PFSK-1 (cell line): Measurements from ENCODE around the gene TCF20.

Experiments used
- POLR2AphosphoS5 ChIP-seq: IDR thresholded peaks from 2 replicates; pipeline ENCODE4 v1.6.1; 2012; ENCODE audit warnings: low read depth, mild to moderate bottlenecking, control low read depth, low read length, moderate library complexity
- REST ChIP-seq, 2 experiments: IDR thresholded peaks; 2 replicates each; pipeline versions ENCODE4 v1.6.1 to v1.8.0; 2011 to 2012; ENCODE audit warnings: low read depth in 2 of 2, low read length in 2 of 2, control low read depth in 1 of 2, inconsistent platforms in 1 of 2, mild to moderate bottlenecking in 1 of 2, moderate library complexity in 1 of 2; ENCODE audit not compliant: insufficient read depth in 1 of 2
- SIN3A ChIP-seq: IDR thresholded peaks from 2 replicates; pipeline ENCODE4 v1.6.1; 2012; ENCODE audit warnings: mild to moderate bottlenecking, low read length, moderate library complexity, borderline replicate concordance; ENCODE audit not compliant: insufficient read depth
- TAF1 ChIP-seq: IDR thresholded peaks from 2 replicates; pipeline ENCODE4 v1.6.1; 2012; ENCODE audit warnings: low read length, control low read depth, borderline replicate concordance; ENCODE audit not compliant: insufficient read depth

DNA sequence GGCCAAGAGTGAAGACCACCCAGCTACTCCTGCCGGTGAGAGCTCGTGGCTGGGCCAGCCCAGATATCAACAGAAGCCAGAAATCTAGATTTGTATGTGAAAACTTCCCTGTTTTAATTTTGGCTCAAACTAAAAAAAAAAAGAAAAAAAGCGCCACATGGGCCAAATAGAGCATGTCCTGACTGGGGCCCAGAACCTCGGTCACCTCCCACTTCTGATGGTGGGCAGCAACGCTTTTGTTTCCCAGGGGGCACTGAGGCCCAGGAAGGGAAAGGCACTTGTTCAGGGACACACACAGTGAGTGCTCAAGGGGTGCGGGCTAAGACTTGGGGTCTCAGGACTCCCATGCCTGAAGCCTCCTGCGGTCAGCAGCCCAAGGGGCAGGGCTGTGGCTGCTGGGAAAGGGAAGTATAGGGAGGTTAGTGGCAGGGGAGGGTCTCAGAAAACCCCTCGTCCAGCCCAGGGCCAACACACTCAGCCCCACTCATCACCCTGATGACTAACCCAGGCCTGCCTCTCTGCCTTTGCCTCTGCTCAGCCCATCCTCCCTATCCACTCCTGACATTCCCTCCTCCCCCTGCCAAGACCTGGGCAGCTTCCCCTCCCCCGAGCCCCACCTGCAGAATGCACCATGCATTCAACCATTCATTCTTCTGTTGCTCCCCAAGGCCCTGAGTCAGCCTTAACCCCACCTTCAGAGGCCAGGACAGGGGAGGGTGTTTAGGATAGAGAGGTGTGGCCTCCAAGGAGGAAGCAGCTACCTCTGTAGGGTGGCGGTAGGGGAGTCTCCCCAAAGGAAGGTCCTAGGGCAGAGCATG is 30.0 kb upstream of the TCF20 start:
- TF ChIP-seq REST (IDR thresholded peaks at IDR 0.05; ENCODE audit: insufficient read depth in 1 of 2, low read depth in 2 of 2, low read length in 2 of 2), result no peak
- no peak for TF ChIP-seq POLR2AphosphoS5
- TF ChIP-seq SIN3A, result no peak
- TF ChIP-seq TAF1, result no peak
